ENCODE measurements around the gene SYNE1. TPM values are rescaled to one million over a fixed set of nuclear protein-coding genes. Genes with fewer than 3 reads are reported as not detected.

The SYNE1 gene
- total RNA-seq, 1 donor from 2014 or later = 43.8 TPM

GRCh38 chr6:152680151-152680550 lies 43.0 kb upstream of the SYNE1 start:
- no peaks in the 10 kb centered on the region for H3K9me3 Mint-ChIP-seq (ENCODE audit: low read depth)
- DNase-seq (ENCODE audit: low spot score, unreplicated experiment) = no peak
- H3K36me3 Mint-ChIP-seq (ENCODE audit: insufficient read depth) = no peaks in the 10 kb centered on the region
- no peak overlapping the region for H3K4me3 Mint-ChIP-seq (ENCODE audit: low read depth)
- TF ChIP-seq CTCF (IDR thresholded peaks at IDR 0.05; ENCODE audit: unreplicated experiment) = no peak
- H3K27ac Mint-ChIP-seq = no peak overlapping the region
- H3K4me1 Mint-ChIP-seq (ENCODE audit: low read depth) = peaks cover 22% of the 10 kb centered on the region
- peaks cover 12% of the 10 kb centered on the region for H3K27me3 Mint-ChIP-seq

- H3K27ac Mint-ChIP-seq = no peak overlapping the region
These were observed 36.1 kb upstream of the SYNE1 start for GRCh38 chr6:152673236-152673635.

GRCh38 chr6:152671171-152671570 lies 34.0 kb upstream of the SYNE1 start:
- H3K4me3 Mint-ChIP-seq (ENCODE audit: low read depth) = no peak overlapping the region
- H3K27me3 Mint-ChIP-seq = no peaks in the 10 kb centered on the region

More at GRCh38 chr6:152673236-152673635, 36.1 kb upstream of the SYNE1 start:
- Mint-ChIP-seq H3K9me3 (ENCODE audit: low read depth) (no peaks in the 10 kb centered on the region), H3K4me1 (ENCODE audit: low read depth) (no peaks in the 10 kb centered on the region), H3K4me3 (ENCODE audit: low read depth) (no peak overlapping the region), H3K36me3 (ENCODE audit: insufficient read depth) (no peaks in the 10 kb centered on the region), H3K27me3 (no peaks in the 10 kb centered on the region)
- no peak for TF ChIP-seq CTCF (IDR thresholded peaks at IDR 0.05; ENCODE audit: unreplicated experiment)
- no peak for DNase-seq (ENCODE audit: low spot score, unreplicated experiment)

GRCh38 chr6:152669895-152670294 lies 32.7 kb upstream of the SYNE1 start:
- TF ChIP-seq CTCF (IDR thresholded peaks at IDR 0.05; ENCODE audit: unreplicated experiment) = peak; percentile 49
- no peak for DNase-seq (ENCODE audit: low spot score, unreplicated experiment)
- Mint-ChIP-seq H3K4me3 (ENCODE audit: low read depth) (no peak overlapping the region), H3K36me3 (ENCODE audit: insufficient read depth) (no peaks in the 10 kb centered on the region), H3K27me3 (no peaks in the 10 kb centered on the region), H3K27ac (no peak overlapping the region), H3K4me1 (ENCODE audit: low read depth) (no peaks in the 10 kb centered on the region), H3K9me3 (ENCODE audit: low read depth) (peaks cover 4% of the 10 kb centered on the region)

More at GRCh38 chr6:152671171-152671570, 34.0 kb upstream of the SYNE1 start:
- Mint-ChIP-seq H3K27ac (no peak overlapping the region), H3K36me3 (ENCODE audit: insufficient read depth) (no peaks in the 10 kb centered on the region), H3K9me3 (ENCODE audit: low read depth) (peaks cover 4% of the 10 kb centered on the region), H3K4me1 (ENCODE audit: low read depth) (no peaks in the 10 kb centered on the region)
- TF ChIP-seq CTCF (IDR thresholded peaks at IDR 0.05; ENCODE audit: unreplicated experiment) = no peak
- DNase-seq (ENCODE audit: low spot score, unreplicated experiment) = no peak

GRCh38 chr6:152661776-152662175 lies 24.6 kb upstream of the SYNE1 start:
- peaks cover 2% of the 10 kb centered on the region for H3K9me3 Mint-ChIP-seq (ENCODE audit: low read depth)
- H3K4me1 Mint-ChIP-seq (ENCODE audit: low read depth) = no peaks in the 10 kb centered on the region
- DNase-seq (ENCODE audit: low spot score, unreplicated experiment) = no peak
- no peak overlapping the region for H3K4me3 Mint-ChIP-seq (ENCODE audit: low read depth)
- no peaks in the 10 kb centered on the region for H3K27me3 Mint-ChIP-seq
- H3K27ac Mint-ChIP-seq = no peak overlapping the region
- no peak for TF ChIP-seq CTCF (IDR thresholded peaks at IDR 0.05; ENCODE audit: unreplicated experiment)
- no peaks in the 10 kb centered on the region for H3K36me3 Mint-ChIP-seq (ENCODE audit: insufficient read depth)
